GM23248 (cell line): ENCODE measurements around the gene PRUNE2.

Source experiments
- EZH2 ChIP-seq: fragments of 200-600 bp; sonication (generic); IDR thresholded peaks from 2 replicates; pipeline ENCODE4 v1.6.1; 2018; ENCODE audit warnings: antibody characterized with exemption, mild to moderate bottlenecking; ENCODE audit not compliant: insufficient read depth, poor library complexity, severe bottlenecking
- EZH2phosphoT487 ChIP-seq: fragments of 200-600 bp; sonication (generic); IDR thresholded peaks from 2 replicates; pipeline ENCODE4 v1.6.1; 2018; ENCODE audit warnings: antibody characterized with exemption, moderate library complexity, mild to moderate bottlenecking, low read depth; ENCODE audit not compliant: insufficient read depth

- no peak for TF ChIP-seq EZH2
- TF ChIP-seq EZH2phosphoT487, result 0 out of 2 replicates have a peak, but pooled peaks have one; percentile 37
These were observed 251.3 kb downstream of the PRUNE2 start for GRCh38 chr9:76654575-76654974.
